NCI-H524 treated with DMSO at 0.1 percent for 48 hours (cell line): ENCODE results near the gene HIVEP1.

Experiments
- DNase-seq: peaks from one replicate; lab custom pipeline; 2025; lab: John Stamatoyannopoulos, UW

The HIVEP1 gene

DNA sequence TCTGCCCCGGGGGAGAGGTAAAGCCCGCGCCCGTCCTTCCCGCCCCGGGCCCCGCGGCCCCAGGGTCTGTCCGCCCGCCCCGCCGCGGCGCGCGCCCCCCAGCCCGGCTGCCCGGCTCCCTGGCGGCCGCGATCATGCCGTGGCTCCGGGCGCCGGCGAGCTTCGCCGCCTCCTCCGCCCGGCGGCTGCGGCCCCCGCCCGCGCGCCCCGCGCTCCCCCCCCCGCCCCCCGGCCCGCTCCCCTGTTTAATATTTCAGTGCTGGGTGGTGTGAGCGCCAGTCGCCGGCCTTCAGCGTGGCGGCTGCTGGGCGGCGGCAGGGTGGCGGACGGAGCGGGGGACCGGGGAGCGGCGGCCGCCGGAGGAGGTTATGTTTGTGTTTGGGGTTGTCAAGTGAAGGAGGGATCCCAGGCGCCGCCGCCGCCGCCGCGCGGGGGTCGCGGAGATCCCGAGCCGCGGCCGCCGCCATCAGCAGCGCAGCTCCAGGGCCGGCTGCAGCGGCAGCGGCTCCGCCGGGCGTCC lies at the start of gene HIVEP1:
Gene HIVEP1, plus strand, starts transcription at position 275 of the 520 bp plus-strand sequence. CDS start 3,317 bp downstream, outside the sequence.
- no peak for DNase-seq

DNA sequence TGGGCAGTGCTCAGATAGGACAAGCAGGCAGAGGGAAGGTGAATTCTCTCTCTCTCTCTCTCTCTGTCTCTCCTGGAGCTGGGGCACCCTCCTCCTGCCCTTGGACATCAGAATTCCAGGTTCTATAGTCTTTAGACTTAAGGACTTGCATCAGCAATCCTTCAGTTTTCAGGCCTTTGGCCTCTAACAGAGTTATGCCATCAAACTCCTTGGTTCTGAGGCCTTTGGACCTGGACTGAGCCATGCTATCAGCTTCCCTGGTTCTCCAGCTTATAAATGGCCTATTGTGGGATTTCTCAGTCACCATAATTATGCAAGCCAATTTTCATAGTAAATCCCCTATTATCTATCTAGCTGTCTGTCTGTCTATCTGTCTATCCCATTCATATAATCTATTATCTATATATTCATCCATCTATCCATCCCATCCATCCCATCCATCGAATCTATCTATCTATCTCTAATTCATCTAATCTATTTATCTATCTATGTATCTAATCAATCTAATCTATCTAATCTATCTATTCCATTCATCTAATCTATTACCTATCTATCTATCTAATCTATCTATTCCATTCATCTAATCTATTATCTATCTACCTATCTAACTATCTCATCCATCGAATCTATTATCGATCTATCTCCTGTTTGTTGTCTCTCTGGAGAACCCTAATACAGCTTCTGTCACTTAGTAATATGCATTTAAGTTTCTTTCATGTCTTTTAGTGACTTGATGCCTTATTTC lies 48.2 kb upstream of the HIVEP1 start:
- no peak for DNase-seq

DNA sequence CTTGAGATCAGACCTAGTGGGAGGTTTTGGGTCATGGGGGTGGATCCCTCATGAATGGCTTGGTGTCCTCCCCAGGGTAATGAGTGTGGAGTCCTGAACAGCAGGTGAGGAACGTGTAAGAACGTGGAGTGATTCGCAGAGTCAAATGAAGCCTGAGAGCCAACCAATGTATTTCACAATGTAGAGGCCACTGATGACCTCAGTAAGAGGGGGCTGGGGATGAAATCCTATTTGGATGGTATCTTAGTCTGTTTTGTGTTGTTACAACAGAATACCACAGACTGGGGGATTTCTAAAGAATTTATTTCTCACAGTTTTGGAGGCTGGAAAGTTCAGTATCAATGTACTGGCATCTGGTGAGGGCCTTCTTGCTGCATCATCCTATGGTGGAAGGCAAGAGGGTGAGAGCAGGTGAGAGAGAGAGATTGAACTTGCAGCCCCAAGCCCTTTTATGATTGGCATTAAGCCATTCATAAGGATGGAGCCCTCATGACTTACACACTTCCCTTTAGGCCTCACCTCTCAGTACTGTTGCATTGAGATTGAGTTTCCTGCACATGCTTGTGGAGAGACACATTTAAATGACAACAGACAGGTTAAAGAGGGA lies 47.3 kb upstream of the HIVEP1 start:
- no peak for DNase-seq

- DNase-seq = no peak
Observed at GRCh38 chr6:11965499-11965898, 46.6 kb upstream of the HIVEP1 start.

DNA sequence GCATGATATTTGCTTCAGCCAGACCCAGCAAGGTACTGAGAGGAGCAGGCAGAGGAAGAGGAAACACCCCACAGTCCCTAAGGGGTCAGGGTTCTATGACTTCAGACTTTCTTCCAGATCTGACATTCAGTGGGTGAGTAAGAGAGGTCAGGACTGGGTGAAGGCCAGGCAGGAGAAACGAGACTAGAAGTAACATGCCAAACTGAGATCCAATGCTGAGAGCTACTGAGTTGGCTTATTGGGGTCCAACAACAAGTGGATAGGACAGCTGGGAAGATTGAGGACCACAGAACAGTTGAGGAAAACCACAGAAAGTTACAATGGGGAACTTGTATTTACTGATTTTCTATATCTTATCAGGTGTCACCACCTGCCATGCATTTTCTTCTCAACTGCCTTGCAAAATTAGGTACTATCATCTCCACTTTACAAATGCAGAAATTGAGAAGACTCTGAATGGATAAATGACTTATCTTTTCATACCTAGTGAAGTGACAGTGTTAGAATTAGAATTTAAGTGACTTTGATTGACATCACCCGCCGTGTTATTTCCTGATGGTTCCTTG lies 43.8 kb upstream of the HIVEP1 start:
- no peak for DNase-seq

GRCh38 chr6:11969092-11969491 lies 43.0 kb upstream of the HIVEP1 start:
- no peak for DNase-seq

GRCh38 chr6:11970114-11970513 lies 42.0 kb upstream of the HIVEP1 start:
- no peak for DNase-seq

GRCh38 chr6:11971154-11971553 lies 41.0 kb upstream of the HIVEP1 start:
- DNase-seq = no peak

- no peak for DNase-seq
Observed at GRCh38 chr6:11972270-11972669, 39.8 kb upstream of the HIVEP1 start.

- DNase-seq = no peak
Observed at GRCh38 chr6:11972806-11973205, 39.3 kb upstream of the HIVEP1 start.

GRCh38 chr6:11973238-11973637 lies 38.9 kb upstream of the HIVEP1 start:
- DNase-seq = no peak

GRCh38 chr6:11974089-11974488 lies 38.0 kb upstream of the HIVEP1 start:
- no peak for DNase-seq

- DNase-seq = no peak
Observed at GRCh38 chr6:11975353-11975977, 36.6 kb upstream of the HIVEP1 start.

DNA sequence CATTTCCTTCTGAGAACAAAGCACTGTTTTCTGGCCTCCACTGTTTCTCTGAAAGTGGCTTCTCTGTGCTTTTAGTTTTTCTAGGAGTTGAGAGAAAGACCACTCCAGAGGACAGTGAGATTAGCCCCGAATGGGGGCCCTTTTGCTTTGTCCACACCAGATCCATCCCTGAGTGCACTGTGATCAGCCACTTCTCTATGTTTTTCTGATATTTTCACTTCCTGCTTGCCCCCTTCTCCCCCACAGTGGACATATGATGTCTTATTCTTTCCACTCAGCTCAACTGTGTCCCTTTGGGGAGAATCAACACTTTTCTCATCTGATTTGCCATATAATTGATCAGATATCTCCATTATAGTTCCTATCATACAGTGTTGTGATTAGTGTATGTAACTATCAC lies 35.6 kb upstream of the HIVEP1 start:
- DNase-seq = no peak

- no peak for DNase-seq
Observed at GRCh38 chr6:11977193-11977592, 34.9 kb upstream of the HIVEP1 start.

DNA sequence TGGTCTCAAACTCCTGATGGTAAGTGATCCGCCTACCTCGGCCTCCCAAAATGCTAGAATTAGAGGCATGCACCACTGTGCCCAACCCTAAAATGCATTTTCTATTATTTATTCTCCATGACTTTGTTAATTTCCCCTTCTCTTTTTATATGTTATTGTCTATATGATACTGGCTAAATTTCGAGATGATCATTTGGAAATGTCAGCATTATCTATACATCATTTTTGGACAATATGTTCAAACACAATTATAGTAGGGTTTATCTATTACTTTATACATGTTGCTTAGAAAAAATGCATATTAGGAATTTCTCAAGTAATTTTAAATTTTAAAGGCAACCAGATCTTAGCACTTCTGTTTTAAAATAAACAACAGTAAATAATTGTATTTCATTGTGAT lies 34.4 kb upstream of the HIVEP1 start:
- DNase-seq = no peak

DNA sequence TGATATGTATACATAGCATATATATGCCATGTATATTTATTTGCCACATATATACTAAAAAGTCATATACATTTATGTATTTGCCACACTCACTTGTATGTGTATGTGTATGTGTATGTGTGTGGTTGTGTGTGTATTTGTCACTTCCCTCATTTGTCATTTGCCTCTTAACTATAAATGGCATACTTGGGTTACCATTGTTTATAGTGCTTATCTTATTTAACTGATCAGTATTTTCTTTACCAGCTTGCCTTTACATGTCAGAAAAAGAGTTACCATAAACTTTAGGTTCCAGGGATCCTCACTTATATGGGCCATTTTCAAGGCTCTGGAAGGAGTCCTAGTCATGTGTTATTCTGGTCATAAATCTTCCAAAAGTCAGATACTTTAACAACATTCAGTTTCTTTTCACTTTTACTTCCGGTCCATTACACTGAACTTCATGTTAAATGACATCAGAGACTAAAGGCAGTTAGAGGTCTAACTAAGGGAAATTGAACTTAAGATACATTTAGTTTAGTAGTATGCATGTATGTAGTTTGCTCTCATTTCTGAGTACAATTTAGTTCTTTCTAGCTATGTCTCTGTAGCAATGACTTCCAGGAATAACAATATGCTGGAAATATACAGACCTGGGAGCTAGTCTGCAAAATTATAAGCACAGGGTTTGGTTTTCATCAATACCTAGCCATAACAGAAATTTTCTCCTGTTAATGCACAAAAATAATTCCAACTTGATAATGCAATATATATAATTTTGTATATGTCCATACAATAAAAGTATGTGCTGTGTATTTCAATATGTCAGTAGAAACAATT lies 33.7 kb upstream of the HIVEP1 start:
- no peak for DNase-seq

- no peak for DNase-seq
Observed at GRCh38 chr6:11979866-11980265, 32.2 kb upstream of the HIVEP1 start.

GRCh38 chr6:11983306-11983705 lies 28.8 kb upstream of the HIVEP1 start:
- DNase-seq = no peak

DNA sequence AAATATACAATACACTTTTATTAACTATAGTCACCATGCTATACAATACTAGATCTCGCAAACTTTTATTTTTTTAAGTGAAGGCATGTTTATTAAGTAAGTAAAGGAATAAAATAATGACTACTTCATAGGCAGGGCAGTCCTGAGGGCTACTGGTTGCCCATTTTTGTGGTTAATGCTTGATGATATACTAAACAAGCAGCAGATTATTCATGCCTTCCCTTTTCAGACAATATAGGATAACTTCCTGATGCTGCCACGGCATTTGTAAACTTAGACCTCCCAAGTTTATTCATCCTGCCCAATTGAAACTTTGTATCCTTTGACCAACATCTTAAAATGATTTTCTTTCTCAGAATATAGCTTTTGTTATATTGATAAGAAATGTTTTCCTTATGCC lies 24.7 kb upstream of the HIVEP1 start:
- no peak for DNase-seq

DNA sequence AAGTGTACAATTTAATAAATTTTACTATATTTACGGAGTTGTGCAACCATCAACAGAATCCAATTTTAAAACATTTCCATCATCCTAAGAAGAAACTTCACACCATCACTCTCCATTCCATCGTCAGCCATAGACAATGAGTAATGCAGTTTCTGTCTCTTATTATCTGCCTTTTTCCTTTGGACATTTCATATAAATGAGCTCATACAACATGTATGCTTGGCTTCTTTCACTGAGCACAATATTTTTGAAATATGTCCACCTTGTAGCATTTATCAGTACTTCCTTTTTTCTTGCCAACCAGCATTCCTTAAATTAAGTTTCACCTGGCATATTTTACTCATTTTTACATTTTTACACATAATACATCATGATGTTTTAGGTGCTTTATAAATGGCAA lies 22.7 kb upstream of the HIVEP1 start:
- DNase-seq = no peak

DNA sequence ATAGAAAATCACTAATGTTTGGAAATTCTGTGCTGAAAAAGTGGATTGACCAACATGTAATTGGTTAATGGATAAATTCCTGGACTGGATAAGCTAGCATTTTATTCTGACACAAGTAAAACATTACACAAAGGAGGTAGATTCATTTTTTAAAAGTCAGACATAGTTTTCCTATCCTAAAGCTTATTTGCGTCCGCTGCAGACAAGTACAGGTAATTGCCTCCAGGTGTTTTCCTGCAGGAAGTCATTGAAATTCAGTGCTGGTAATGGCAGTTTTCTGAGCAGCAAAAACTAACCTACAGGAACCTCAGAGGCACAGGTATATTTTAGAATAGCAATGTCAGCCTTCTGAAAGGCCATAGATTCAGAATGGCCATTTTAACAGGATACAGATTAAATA lies 20.0 kb upstream of the HIVEP1 start:
- DNase-seq = no peak
